ENCODE data around the gene TDP1.

Gene TDP1

GRCh38 chr14:90049390-90049789 lies 93.7 kb downstream of the TDP1 start:
- TF ChIP-seq FOXP2 (optimal IDR thresholded peaks at IDR 0.05; ENCODE audit: borderline replicate concordance, extremely low read depth, extremely low read length, insufficient read depth) (no peak), POLR2AphosphoS5 (IDR thresholded peaks at IDR 0.05; ENCODE audit: low read depth, low read length) (no peak), TAF1 (IDR thresholded peaks at IDR 0.05; ENCODE audit: borderline replicate concordance, insufficient read depth, low read length) (no peak), SIN3A (IDR thresholded peaks at IDR 0.05; ENCODE audit: borderline replicate concordance, insufficient read depth, low read length) (no peak)
- TF ChIP-seq, protein P1, sequence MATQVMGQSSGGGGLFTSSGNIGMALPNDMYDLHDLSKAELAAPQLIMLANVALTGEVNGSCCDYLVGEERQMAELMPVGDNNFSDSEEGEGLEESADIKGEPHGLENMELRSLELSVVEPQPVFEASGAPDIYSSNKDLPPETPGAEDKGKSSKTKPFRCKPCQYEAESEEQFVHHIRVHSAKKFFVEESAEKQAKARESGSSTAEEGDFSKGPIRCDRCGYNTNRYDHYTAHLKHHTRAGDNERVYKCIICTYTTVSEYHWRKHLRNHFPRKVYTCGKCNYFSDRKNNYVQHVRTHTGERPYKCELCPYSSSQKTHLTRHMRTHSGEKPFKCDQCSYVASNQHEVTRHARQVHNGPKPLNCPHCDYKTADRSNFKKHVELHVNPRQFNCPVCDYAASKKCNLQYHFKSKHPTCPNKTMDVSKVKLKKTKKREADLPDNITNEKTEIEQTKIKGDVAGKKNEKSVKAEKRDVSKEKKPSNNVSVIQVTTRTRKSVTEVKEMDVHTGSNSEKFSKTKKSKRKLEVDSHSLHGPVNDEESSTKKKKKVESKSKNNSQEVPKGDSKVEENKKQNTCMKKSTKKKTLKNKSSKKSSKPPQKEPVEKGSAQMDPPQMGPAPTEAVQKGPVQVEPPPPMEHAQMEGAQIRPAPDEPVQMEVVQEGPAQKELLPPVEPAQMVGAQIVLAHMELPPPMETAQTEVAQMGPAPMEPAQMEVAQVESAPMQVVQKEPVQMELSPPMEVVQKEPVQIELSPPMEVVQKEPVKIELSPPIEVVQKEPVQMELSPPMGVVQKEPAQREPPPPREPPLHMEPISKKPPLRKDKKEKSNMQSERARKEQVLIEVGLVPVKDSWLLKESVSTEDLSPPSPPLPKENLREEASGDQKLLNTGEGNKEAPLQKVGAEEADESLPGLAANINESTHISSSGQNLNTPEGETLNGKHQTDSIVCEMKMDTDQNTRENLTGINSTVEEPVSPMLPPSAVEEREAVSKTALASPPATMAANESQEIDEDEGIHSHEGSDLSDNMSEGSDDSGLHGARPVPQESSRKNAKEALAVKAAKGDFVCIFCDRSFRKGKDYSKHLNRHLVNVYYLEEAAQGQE (IDR thresholded peaks at IDR 0.05; ENCODE audit: insufficient read depth in 1 of 2, low read depth in 2 of 2, low read length in 2 of 2): no peak

GRCh38 chr14:90050271-90050670 lies 94.5 kb downstream of the TDP1 start:
- no peak for TF ChIP-seq SIN3A (IDR thresholded peaks at IDR 0.05; ENCODE audit: borderline replicate concordance, insufficient read depth, low read length)
- TF ChIP-seq, protein P1 (IDR thresholded peaks at IDR 0.05; ENCODE audit: insufficient read depth in 1 of 2, low read depth in 2 of 2, low read length in 2 of 2): no peak
- TF ChIP-seq FOXP2 (optimal IDR thresholded peaks at IDR 0.05; ENCODE audit: borderline replicate concordance, extremely low read depth, extremely low read length, insufficient read depth): no peak
- TF ChIP-seq POLR2AphosphoS5 (IDR thresholded peaks at IDR 0.05; ENCODE audit: low read depth, low read length): no peak
- no peak for TF ChIP-seq TAF1 (IDR thresholded peaks at IDR 0.05; ENCODE audit: borderline replicate concordance, insufficient read depth, low read length)

DNA sequence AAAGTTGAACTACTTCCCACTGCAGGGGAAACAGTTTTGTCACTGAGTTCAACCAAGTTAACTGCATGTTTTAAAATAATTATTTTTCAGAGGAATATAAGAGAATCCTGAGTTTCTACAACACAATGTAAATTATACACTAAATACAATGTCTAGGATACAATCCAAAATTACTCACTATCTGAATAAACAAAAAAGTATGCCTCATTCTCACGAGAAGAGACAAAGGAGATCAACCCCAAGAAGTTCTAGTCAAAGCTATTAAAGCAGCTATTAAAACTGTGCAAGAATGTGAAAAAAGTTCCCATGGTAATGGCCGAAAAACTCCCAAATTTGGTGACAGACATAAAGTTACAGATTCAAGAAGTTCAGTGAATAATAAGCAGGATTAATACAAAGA lies 97.3 kb downstream of the TDP1 start:
- TF ChIP-seq, protein P1 (IDR thresholded peaks at IDR 0.05; ENCODE audit: insufficient read depth in 1 of 2, low read depth in 2 of 2, low read length in 2 of 2): no peak
- TF ChIP-seq SIN3A (IDR thresholded peaks at IDR 0.05; ENCODE audit: borderline replicate concordance, insufficient read depth, low read length) (no peak), FOXP2 (optimal IDR thresholded peaks at IDR 0.05; ENCODE audit: borderline replicate concordance, extremely low read depth, extremely low read length, insufficient read depth) (no peak), TAF1 (IDR thresholded peaks at IDR 0.05; ENCODE audit: borderline replicate concordance, insufficient read depth, low read length) (no peak), POLR2AphosphoS5 (IDR thresholded peaks at IDR 0.05; ENCODE audit: low read depth, low read length) (no peak)

GRCh38 chr14:90054803-90055202 lies 99.1 kb downstream of the TDP1 start:
- TF ChIP-seq TAF1 (IDR thresholded peaks at IDR 0.05; ENCODE audit: borderline replicate concordance, insufficient read depth, low read length): no peak
- TF ChIP-seq POLR2AphosphoS5 (IDR thresholded peaks at IDR 0.05; ENCODE audit: low read depth, low read length): no peak
- TF ChIP-seq FOXP2 (optimal IDR thresholded peaks at IDR 0.05; ENCODE audit: borderline replicate concordance, extremely low read depth, extremely low read length, insufficient read depth): no peak
- no peak for TF ChIP-seq SIN3A (IDR thresholded peaks at IDR 0.05; ENCODE audit: borderline replicate concordance, insufficient read depth, low read length)
- TF ChIP-seq, protein P1 (IDR thresholded peaks at IDR 0.05; ENCODE audit: insufficient read depth in 1 of 2, low read depth in 2 of 2, low read length in 2 of 2): no peak

GRCh38 chr14:90056826-90057225 lies 101.1 kb downstream of the TDP1 start:
- no peak for TF ChIP-seq TAF1 (IDR thresholded peaks at IDR 0.05; ENCODE audit: borderline replicate concordance, insufficient read depth, low read length)
- TF ChIP-seq FOXP2 (optimal IDR thresholded peaks at IDR 0.05; ENCODE audit: borderline replicate concordance, extremely low read depth, extremely low read length, insufficient read depth): no peak
- TF ChIP-seq, protein P1 (IDR thresholded peaks at IDR 0.05; ENCODE audit: insufficient read depth in 1 of 2, low read depth in 2 of 2, low read length in 2 of 2): no peak
- TF ChIP-seq POLR2AphosphoS5 (IDR thresholded peaks at IDR 0.05; ENCODE audit: low read depth, low read length): no peak
- TF ChIP-seq SIN3A (IDR thresholded peaks at IDR 0.05; ENCODE audit: borderline replicate concordance, insufficient read depth, low read length): no peak

Data from PFSK-1 (cell line).